Measurements from ENCODE around the gene SEMA3E.
"Not testable (repeated sequence)": the region's sequence is repeated elsewhere in the genome, so short reads cannot be mapped to it uniquely, and the experiment has no call there.

SEMA3E gene

DNA sequence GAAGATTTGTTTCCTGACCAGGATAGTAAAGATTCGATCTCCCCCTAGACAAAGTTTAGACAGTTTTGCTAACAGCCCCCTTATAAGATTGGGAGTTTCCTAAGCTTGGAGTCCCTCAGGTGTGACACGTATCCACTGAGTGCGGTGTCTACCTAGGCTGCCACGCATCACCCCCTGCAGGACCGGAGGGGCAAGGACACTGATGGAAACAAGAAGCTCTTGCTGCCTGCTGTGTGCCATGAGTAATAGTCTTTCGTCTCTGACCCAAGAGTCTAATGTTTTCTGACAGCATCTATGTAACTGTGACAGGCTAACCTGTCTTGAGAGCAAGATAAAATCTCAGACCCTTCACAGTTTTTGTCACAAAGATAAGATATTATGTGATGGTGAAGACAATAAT lies 173.5 kb downstream of the SEMA3E start:
- H3K4me3 ChIP-seq (ENCODE audit: low read depth, low read length): no peak overlapping the region
- no peaks in the 10 kb centered on the region for H3K9me3 ChIP-seq (ENCODE audit: control insufficient read depth, insufficient read depth, low read length)
- no peaks in the 10 kb centered on the region for H3K36me3 ChIP-seq (ENCODE audit: control insufficient read depth, insufficient read depth, low read length)
- H3K4me1 ChIP-seq (ENCODE audit: control insufficient read depth, insufficient read depth, low read length): peaks cover 6% of the 10 kb centered on the region
- H3K27me3 ChIP-seq (ENCODE audit: control insufficient read depth, insufficient read depth, low read length): no peaks in the 10 kb centered on the region
- no peak overlapping the region for H3K9ac ChIP-seq (ENCODE audit: low read depth, low read length)

DNA sequence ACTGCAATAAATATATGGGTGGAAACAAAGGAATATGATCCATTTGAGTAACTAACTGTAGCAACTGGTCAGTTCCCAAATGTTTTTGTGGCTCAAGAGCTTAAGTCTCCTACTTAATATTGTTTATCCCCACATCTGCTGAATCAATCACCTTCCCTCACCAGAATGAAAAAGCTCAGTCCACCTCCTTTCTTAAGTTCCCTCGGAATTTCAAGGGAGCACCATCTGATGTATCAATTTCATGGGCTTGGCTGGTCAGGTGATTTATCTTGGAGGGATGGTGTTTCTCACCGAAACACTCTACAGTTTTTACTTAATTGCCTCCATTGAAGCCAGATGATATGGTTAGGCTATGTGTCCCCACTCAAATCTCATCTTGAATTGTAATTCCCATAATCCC lies 176.6 kb downstream of the SEMA3E start:
- H3K27me3 ChIP-seq (ENCODE audit: control insufficient read depth, insufficient read depth, low read length): no peaks in the 10 kb centered on the region
- H3K4me1 ChIP-seq (ENCODE audit: control insufficient read depth, insufficient read depth, low read length): peaks cover 6% of the 10 kb centered on the region
- no peak overlapping the region for H3K4me3 ChIP-seq (ENCODE audit: low read depth, low read length)
- H3K9me3 ChIP-seq (ENCODE audit: control insufficient read depth, insufficient read depth, low read length): no peaks in the 10 kb centered on the region
- H3K36me3 ChIP-seq (ENCODE audit: control insufficient read depth, insufficient read depth, low read length): no peaks in the 10 kb centered on the region
- H3K9ac ChIP-seq (ENCODE audit: low read depth, low read length): no peak overlapping the region

DNA sequence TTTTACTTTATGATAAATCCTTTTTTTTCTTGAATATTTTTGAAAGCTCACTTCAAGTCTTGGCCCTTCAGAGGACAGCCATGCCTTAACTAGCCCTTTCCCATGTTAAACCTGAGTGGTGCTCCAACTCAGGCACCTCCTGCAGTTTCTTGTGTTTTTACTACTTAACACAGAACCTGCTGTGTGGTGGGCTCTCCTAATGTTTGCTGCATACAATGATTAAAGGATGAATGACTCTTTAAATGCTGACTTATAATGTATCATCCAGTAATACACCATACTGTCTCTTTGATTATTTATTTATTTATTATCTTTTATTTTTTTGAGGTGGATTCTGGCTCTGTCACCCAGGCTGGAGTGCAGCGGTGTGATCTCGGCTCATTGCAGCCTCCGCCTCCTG lies 179.4 kb downstream of the SEMA3E start:
- Histone ChIP-seq H3K9me3 (ENCODE audit: control insufficient read depth, insufficient read depth, low read length) (no peaks in the 10 kb centered on the region), H3K4me3 (ENCODE audit: low read depth, low read length) (no peak overlapping the region), H3K27me3 (ENCODE audit: control insufficient read depth, insufficient read depth, low read length) (no peaks in the 10 kb centered on the region), H3K4me1 (ENCODE audit: control insufficient read depth, insufficient read depth, low read length) (no peaks in the 10 kb centered on the region), H3K9ac (ENCODE audit: low read depth, low read length) (no peak overlapping the region), H3K36me3 (ENCODE audit: control insufficient read depth, insufficient read depth, low read length) (no peaks in the 10 kb centered on the region)

DNA sequence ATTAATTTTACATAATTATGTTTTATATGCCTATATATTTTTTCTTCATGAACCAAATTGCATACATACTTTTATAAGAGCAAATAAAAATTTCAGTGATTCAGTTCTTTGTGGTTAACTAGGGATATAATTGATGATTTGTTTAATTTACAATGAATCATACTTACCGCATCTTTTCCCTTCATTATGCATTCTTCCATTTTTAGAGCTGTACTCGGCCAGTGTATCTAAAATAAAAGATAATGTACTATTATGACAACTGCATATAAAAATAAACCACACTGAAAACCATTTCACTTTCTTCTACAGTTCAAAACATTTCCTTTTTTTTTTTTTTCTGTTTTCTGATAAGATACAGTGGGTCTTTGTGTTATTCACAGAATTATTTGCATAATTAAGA lies 179.9 kb downstream of the SEMA3E start:
- Histone ChIP-seq H3K9me3 (ENCODE audit: control insufficient read depth, insufficient read depth, low read length) (no peaks in the 10 kb centered on the region), H3K4me1 (ENCODE audit: control insufficient read depth, insufficient read depth, low read length) (no peaks in the 10 kb centered on the region), H3K4me3 (ENCODE audit: low read depth, low read length) (no peak overlapping the region), H3K27me3 (ENCODE audit: control insufficient read depth, insufficient read depth, low read length) (no peaks in the 10 kb centered on the region), H3K36me3 (ENCODE audit: control insufficient read depth, insufficient read depth, low read length) (no peaks in the 10 kb centered on the region), H3K9ac (ENCODE audit: low read depth, low read length) (no peak overlapping the region)

DNA sequence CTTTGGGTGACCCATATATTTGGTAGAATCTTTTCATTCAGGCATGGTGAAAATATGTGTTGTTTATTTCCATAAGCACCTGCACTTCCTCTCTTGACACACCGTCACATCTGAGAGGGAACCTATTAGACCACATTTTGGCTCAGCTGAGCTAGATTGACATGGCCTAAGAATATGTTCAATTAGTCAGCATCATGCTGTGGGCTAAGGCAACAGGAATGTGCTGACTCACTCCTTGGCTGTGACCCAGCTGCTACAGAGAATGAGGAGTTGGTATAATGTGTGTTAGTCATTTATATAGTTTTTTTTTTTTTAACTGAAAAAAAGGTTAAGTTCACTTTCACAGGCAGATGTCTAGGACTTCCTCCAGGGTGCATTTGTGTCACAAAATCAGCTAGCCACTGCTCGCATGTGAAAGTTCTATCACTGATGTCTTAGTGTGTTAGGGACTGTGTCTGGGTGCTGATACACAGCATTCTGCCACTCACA lies 180.6 kb downstream of the SEMA3E start:
- Histone ChIP-seq H3K9me3 (ENCODE audit: control insufficient read depth, insufficient read depth, low read length) (no peaks in the 10 kb centered on the region), H3K9ac (ENCODE audit: low read depth, low read length) (no peak overlapping the region), H3K36me3 (ENCODE audit: control insufficient read depth, insufficient read depth, low read length) (peaks cover 2% of the 10 kb centered on the region), H3K4me3 (ENCODE audit: low read depth, low read length) (no peak overlapping the region), H3K27me3 (ENCODE audit: control insufficient read depth, insufficient read depth, low read length) (no peaks in the 10 kb centered on the region), H3K4me1 (ENCODE audit: control insufficient read depth, insufficient read depth, low read length) (no peaks in the 10 kb centered on the region)

DNA sequence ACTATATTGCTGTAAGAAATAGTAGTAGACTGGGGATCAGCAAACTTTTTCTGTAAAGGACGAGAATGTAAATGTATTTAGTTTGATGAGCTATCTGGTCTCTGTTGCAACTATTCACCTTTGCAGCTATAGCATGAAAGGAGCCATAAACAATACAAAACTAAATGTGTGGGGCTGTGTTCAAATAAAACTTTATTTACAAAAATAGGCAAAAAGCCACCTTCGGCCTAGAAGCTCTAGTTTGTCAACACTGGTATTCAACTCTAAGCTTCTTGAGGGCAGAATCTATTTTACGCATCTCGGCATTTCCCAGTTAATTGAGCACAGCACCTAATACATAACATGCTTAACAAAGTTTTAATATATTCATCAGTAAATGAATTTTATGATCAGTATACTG lies 181.4 kb downstream of the SEMA3E start:
- Histone ChIP-seq H3K9ac (ENCODE audit: low read depth, low read length) (no peak overlapping the region), H3K4me1 (ENCODE audit: control insufficient read depth, insufficient read depth, low read length) (no peaks in the 10 kb centered on the region), H3K27me3 (ENCODE audit: control insufficient read depth, insufficient read depth, low read length) (no peaks in the 10 kb centered on the region), H3K36me3 (ENCODE audit: control insufficient read depth, insufficient read depth, low read length) (peaks cover 6% of the 10 kb centered on the region), H3K9me3 (ENCODE audit: control insufficient read depth, insufficient read depth, low read length) (no peaks in the 10 kb centered on the region), H3K4me3 (ENCODE audit: low read depth, low read length) (no peak overlapping the region)

DNA sequence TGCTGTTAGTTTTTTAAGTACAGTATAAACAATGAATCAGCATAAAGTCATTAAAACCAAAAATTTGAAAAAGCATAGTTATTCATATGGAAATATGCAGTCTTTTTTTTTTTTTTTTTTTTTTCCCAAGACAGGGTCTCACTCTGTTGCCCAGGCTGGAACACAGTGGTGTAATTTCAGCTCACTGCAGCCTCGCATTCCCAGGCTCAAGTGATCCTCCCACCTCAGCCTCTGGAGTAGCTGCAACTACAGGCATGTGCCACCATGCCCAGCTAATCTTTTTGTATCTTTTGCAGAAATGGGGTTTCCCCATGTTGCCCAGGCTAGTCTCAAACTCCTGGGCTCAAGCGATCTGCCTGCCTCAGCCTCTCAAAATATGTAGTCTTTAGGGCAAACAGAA lies 182.0 kb downstream of the SEMA3E start:
- peaks cover 6% of the 10 kb centered on the region for H3K36me3 ChIP-seq (ENCODE audit: control insufficient read depth, insufficient read depth, low read length)
- H3K9me3 ChIP-seq (ENCODE audit: control insufficient read depth, insufficient read depth, low read length): no peaks in the 10 kb centered on the region
- H3K27me3 ChIP-seq (ENCODE audit: control insufficient read depth, insufficient read depth, low read length): no peaks in the 10 kb centered on the region
- H3K4me3 ChIP-seq (ENCODE audit: low read depth, low read length): no peak overlapping the region
- no peak overlapping the region for H3K9ac ChIP-seq (ENCODE audit: low read depth, low read length)
- H3K4me1 ChIP-seq (ENCODE audit: control insufficient read depth, insufficient read depth, low read length): no peaks in the 10 kb centered on the region

DNA sequence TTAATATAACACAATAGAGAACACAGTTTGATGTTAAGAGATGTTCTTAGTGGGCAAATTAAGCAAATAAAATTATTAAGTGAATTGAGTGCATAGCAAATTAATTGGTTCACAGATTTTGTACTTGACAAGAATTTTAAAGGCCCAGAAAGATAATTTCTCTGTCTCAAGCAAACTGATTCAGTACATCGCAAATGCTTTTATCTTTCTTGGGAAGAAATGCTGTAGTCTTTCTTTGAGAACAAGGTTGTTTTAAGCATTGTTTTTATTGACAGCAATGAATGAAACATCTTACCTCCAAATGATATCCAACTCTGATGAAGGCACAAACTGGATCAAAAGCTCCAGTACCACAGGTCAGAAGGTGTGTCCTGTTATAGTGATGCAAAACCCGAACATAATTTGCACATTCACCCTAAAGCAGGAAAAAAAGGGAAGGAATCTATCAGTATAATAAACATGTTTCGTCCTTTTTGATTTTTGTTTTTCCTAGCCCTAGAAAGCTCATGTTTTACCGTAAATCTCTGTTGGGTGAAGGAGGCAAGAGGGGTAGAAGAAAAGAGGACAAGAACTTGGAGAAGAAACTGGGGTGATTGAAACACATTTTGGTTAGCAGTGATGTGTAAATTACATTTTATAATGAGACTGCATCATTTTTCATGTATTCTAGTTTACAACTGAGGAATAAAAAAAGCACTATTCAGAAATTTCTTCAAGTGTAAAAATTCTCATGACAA lies 182.6 kb downstream of the SEMA3E start:
- Histone ChIP-seq H3K27me3 (ENCODE audit: control insufficient read depth, insufficient read depth, low read length) (no peaks in the 10 kb centered on the region), H3K4me3 (ENCODE audit: low read depth, low read length) (no peak overlapping the region)

DNA sequence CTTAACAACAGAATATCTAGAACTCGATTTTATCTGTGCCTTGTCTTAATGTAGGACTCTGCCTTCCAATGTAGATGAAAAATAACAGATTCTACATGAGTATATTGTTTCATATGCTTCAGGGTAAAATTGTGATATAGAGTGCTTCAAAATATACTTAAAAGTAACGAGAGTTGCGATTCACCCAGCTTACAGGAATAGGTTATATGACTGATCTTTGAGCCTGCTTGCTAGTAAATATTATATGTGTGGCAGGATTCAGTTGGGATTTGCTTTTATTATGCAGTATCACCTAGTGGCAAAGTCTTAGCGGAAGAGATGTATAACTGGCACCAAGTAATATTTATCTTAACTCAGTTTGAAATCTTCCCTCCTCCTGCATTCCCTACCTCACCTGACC lies 183.3 kb downstream of the SEMA3E start:
- H3K9me3 ChIP-seq (ENCODE audit: control insufficient read depth, insufficient read depth, low read length): no peaks in the 10 kb centered on the region
- peaks cover 15% of the 10 kb centered on the region for H3K36me3 ChIP-seq (ENCODE audit: control insufficient read depth, insufficient read depth, low read length)
- H3K9ac ChIP-seq (ENCODE audit: low read depth, low read length): no peak overlapping the region
- H3K4me1 ChIP-seq (ENCODE audit: control insufficient read depth, insufficient read depth, low read length): no peaks in the 10 kb centered on the region
- no peaks in the 10 kb centered on the region for H3K27me3 ChIP-seq (ENCODE audit: control insufficient read depth, insufficient read depth, low read length)
- no peak overlapping the region for H3K4me3 ChIP-seq (ENCODE audit: low read depth, low read length)

More for the DNA sequence above, 182.6 kb downstream of the SEMA3E start:
- Histone ChIP-seq H3K36me3 (ENCODE audit: control insufficient read depth, insufficient read depth, low read length) (peaks cover 8% of the 10 kb centered on the region), H3K9ac (ENCODE audit: low read depth, low read length) (no peak overlapping the region), H3K4me1 (ENCODE audit: control insufficient read depth, insufficient read depth, low read length) (no peaks in the 10 kb centered on the region), H3K9me3 (ENCODE audit: control insufficient read depth, insufficient read depth, low read length) (no peaks in the 10 kb centered on the region)

DNA sequence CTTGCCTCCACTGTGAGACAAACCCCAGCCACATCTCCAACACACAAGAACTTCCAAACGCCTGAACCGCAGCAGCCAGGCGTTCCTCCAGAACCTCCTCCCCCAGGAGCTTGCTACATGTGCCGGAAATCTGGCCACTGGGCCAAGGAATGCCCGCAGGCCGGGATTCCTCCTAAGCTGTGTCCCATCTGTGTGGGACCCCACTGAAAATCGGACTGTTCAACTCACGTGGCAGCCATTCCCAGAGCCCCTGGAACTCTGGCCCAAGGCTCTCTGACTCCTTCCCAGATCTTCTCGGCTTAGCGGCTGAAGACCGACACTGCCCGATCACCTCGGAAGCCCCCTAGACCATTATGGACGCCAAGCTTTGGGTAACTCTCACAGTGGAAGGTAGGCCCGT lies 187.1 kb downstream of the SEMA3E start:
- not testable (repeated sequence) for H3K9me3 ChIP-seq (ENCODE audit: control insufficient read depth, insufficient read depth, low read length); H3K27me3 ChIP-seq (ENCODE audit: control insufficient read depth, insufficient read depth, low read length)
- Histone ChIP-seq H3K4me3 (ENCODE audit: low read depth, low read length) (peak overlapping the region; percentile 66), H3K4me1 (ENCODE audit: control insufficient read depth, insufficient read depth, low read length) (peaks cover 23% of the 10 kb centered on the region), H3K36me3 (ENCODE audit: control insufficient read depth, insufficient read depth, low read length) (peaks cover 19% of the 10 kb centered on the region), H3K9ac (ENCODE audit: low read depth, low read length) (peak overlapping the region; percentile 95)

DNA sequence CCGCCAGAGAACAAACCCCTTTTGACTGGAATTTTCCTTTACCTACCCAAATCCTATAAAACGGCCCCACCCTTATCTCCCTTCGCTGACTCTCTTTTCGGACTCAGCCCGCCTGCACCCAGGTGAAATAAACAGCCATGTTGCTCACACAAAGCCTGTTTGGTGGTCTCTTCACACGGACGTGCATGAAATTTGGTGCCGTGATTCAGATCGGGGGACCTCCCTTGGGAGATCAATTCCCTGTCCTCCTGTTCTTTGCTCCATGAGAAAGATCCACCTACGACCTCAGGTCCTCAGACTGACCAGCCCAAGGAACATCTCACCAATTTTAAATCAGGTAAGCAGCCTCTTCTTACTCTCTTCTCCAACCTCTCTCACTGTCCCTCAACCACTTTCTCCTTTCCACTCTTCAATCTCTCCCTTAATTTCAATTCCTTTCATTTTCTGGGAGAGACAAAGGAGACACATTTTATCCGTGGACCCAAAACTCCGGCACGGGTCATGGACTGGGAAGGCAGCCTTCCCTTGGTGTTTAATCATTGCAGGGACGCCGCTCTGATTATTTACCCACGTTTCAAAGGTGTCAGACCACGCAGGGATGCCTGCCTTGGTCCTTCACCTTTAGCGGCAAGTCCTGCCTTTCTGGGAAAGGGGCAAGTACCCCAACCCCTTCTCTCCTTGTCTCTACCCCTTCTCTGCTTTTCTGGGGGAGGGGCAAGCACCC lies 188.8 kb downstream of the SEMA3E start:
- H3K4me1 ChIP-seq (ENCODE audit: control insufficient read depth, insufficient read depth, low read length): peaks cover 25% of the 10 kb centered on the region
- peak overlapping the region; percentile 79 for H3K4me3 ChIP-seq (ENCODE audit: low read depth, low read length)
- not testable (repeated sequence) for H3K27me3 ChIP-seq (ENCODE audit: control insufficient read depth, insufficient read depth, low read length); H3K9me3 ChIP-seq (ENCODE audit: control insufficient read depth, insufficient read depth, low read length)
- H3K36me3 ChIP-seq (ENCODE audit: control insufficient read depth, insufficient read depth, low read length): peaks cover 19% of the 10 kb centered on the region
- peak overlapping the region; percentile 99 for H3K9ac ChIP-seq (ENCODE audit: low read depth, low read length)

Data from iPS-15b (cell line).